Activated T-helper 1 cell treated with anti-CD3 and anti-CD28 coated beads, Interleukin-2, amount 50 U/mL, for 16 hours (primary cell): ENCODE results near the gene KDM5D.
A peak's percentile ranks its signal among the peaks of the same experiment; 100 is the strongest.

Source experiments
- DNase-seq, 2 donors: peaks; one replicate each; pipeline ENCODE4 v3.0.0-alpha.2; 2020; ENCODE audit warnings: low read depth in 1 of 2, low spot score in 1 of 2

The KDM5D gene

GRCh38 chrY:19744381-19745378, at the start of gene KDM5D:
TSS of gene KDM5D (minus strand) at chrY:19744726. CDS start at chrY:19744534, 192 bp downstream.
- peak in 1 of 2 donors; percentile 24 for DNase-seq

- no peak for DNase-seq
These were observed 23.8 kb upstream of the KDM5D start for GRCh38 chrY:19768375-19768774.

- no peak for DNase-seq
These were observed 1.2 kb downstream of the KDM5D start for GRCh38 chrY:19743331-19743730.

- no peak for DNase-seq
These were observed 2.4 kb downstream of the KDM5D start for GRCh38 chrY:19742153-19742552.

GRCh38 chrY:19734425-19734824, 10.1 kb downstream of the KDM5D start:
- no peak for DNase-seq

GRCh38 chrY:19717950-19718349, 26.6 kb downstream of the KDM5D start:
- no peak for DNase-seq

GRCh38 chrY:19717146-19717545, 27.4 kb downstream of the KDM5D start:
- no peak for DNase-seq

GRCh38 chrY:19715226-19715625, 29.3 kb downstream of the KDM5D start:
- DNase-seq: no peak

GRCh38 chrY:19713430-19713829, 31.1 kb downstream of the KDM5D start:
- DNase-seq: no peak

GRCh38 chrY:19706273-19706672, 38.3 kb downstream of the KDM5D start:
- DNase-seq: no peak

- DNase-seq: no peak
These were observed 46.0 kb downstream of the KDM5D start for GRCh38 chrY:19698495-19698894.

- no peak for DNase-seq
These were observed 63.7 kb downstream of the KDM5D start for GRCh38 chrY:19680821-19681220.
